Measurements from ENCODE around the gene SSH2.
"Not testable (repeated sequence)": the region's sequence is repeated elsewhere in the genome, so short reads cannot be mapped to it uniquely, and the experiment has no call there.

Gene SSH2

DNA sequence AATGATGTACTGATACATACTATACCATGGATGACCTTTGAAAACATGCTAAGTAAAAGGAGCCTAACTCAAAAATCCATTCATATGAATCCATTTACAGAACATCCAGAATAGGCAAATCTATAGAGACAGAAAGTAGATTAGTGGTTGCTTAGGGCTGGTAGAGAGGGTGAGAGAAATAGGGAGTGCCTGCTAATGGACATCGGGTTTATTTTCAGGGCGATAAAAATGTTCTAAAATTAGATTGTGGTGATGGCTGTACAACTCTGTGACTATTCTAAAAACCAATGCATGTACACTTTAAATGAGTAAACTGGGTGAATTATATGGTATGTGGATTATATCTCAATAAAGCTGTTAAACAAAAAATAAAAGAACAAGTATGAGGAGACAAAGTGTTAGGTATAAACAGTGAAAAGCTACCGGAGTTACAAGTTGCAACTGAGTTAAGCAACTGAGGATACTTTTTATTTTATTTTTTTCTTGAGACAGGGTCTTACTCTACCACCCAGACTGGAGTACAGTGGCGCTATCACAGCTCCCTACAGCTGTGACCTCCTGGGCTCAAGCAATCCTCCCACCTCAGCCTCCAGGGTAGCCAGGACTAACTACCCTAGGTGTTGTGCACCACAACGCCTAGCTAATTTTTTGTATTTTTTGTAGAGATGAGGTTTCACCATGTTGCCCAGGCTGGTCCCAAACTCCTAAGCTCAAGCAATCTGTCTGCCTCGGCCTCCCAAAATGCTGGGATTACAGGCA lies 231.8 kb downstream of the SSH2 start:
- DNase-seq: no peak

DNA sequence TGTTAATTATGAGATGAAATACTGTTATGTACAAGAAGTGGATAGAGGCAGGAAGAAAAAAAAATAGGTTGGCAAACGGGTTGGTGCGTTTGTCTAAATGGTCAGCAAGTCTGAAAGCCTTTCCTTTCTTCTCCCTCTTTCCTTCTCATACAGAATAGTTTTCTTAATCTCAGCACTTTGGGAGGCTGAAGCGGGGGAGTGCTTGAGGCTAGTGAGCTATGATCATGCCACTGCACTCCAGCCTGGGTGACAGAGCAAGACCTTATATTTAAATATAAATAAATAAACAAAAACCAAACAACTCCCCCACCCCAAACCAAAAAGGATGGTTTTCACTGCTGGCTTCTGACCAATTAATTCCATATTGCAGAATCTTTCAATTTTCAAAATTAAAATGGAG lies 232.7 kb downstream of the SSH2 start:
- no peak for DNase-seq

DNA sequence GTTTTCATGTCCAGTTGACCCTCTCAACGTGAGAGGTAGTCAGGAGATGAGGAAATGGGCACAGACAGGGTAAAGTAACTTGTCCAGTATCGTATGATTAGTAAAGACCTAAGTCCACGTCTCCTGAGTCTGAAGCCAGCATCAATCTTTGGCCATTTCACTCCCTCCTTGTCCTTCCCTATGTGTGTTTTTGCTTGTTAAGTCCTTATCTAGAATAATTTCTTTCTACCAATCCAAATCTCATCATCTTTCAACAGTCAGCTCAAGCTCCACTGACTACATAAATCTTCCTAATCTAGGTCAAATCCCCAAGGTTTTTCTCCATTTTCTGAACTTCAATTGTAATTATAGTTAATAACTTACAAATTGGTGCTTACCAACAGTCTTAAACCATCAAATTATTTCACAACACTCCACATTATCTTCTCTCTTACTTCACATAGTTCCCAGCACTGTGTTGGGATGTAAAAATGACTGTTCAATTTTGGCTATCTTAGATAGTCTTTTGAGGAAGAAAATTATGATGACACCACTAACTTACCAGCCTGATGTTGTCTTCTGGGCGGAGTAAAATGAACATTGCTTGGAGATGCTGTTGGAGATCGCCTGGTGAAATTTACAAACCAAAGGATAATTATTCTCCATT lies 235.0 kb downstream of the SSH2 start:
- DNase-seq: no peak

DNA sequence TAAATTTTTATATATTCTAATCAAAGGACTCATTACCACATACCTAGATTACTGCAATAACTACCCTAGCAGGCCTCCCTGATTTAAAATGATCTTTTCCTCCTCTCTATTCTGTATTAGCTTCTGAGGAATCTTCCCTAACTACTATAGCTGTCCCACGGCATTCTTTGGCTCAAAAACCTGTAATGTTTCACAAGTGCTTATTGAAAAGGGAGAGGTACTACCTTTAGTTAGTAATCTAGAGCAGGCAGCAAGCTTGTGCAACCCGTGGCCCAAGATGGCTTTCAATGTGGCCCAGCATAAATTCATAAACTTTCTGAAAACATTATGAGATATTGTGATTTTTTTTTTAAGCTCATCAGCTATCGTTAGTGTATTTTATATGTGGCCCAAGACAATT lies 236.3 kb downstream of the SSH2 start:
- DNase-seq: no peak

DNA sequence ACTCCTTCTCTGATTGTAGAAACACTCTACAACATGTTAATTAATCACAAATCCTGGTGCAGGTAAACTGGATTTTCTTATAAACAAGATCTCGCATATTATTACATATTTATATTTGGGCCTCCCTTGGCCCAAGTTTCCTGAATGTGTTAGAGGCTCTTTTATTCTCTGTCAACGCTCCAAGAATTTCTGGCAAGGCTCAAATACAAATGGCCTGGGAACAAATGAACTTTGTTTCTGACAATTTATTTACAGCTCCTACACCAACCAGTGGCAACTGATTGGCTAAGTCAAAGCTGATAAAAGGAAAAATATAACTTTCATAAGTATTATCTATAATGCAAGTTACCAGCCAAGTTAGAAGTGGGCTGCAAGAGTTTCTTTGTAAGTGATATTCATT lies 242.4 kb downstream of the SSH2 start:
- no peak for DNase-seq

DNA sequence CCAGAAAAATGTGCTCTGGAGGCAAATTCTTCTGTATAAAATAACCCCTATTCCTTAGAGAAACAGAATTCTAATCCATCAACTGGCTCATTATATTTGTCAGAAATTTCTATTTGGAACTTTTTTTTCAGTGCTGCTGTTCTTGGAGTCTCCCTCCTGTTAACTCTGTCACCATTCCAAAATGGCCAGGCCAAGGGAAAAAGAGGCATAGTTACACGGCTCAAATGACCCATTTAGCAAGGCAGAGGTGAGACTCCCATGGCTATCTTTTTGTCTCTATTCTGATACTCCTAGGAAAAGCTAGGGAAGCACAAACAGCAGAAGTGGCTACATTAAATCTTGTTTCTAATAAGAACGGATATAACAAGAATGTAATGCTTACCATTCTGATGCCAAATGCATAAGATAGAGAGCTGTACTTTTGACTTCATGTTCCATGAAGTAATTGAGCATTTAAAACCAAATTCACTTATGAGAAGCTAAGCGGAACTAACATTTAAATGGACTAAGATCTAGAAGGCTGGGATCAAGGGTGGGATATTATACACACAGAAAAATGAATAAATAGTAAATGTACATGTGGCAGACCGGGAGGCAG lies 242.9 kb downstream of the SSH2 start:
- DNase-seq: no peak

DNA sequence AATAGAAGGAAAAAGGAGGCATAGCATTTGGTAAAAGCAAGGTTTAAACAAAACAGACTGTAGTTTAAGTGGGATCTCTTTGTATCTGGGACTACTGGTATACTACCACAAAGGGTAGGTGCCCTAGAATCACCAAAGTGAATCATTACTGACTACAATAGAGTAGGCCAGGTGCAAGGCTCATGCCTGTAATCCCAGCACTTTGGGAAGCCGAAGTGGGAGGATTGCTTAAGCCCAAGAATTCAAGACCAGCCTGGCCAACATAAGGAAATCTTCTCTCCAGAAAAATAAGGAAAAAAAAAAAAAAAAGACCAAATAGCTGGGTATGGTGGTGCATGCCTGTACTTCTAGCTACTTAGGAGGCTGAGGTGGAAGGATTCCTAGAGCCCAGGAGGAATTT lies 246.5 kb downstream of the SSH2 start:
- no peak for DNase-seq

DNA sequence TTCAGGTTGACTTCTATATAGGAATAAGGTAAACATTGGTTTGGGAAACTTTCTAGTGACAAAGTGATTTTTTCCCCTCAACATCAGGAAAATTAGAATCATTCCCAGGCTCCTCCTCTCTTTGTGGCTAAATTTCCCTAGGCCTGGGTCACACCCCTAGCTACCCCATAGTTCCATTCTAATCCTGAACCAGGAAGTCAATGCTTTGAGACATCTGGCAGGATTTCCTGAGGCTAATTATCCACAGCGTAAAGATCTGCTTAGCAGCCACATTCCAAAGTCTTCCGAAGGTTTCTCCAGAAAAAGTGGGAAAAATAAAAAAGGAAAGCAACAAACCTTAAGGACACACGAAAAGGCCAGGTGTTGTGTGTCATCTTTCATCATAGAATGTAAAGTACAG lies 247.0 kb downstream of the SSH2 start:
- DNase-seq: no peak

DNA sequence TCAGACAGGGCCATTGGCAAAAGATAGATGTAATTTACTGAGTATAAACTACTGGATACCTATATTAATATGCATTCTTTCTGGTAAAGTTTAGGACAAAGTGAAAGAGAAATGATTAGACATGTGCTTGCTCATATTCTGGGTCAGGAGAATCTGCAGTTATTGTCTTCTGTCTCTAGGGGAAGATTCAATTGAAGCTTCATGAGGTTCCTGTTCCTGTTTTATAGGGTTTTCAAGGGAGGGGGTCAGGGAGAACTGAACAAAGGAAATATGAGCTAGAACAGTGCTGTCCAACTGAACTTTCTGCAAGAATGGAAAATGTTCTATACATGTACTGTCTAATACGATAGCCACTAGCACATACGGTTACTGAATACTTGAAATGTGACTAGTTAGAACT lies 248.0 kb downstream of the SSH2 start:
- DNase-seq: no peak

DNA sequence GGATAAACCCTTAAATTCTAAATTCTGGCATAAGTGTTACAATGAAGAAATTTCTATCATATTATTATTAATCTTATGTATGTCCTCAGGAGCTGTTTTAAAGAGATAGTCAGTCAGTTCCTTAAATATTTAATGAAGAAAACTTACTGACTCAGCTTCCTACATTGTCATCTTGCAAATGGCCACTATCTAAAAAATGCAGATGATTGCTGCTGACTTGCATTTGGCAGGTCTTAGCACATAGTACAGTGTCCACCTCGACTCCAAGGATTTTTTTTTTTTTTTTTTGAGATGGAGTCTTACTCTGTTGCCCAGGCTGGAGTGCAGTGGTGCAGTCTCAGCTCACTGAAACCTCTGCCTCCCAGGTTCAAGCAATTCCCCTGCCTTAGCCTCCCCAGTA lies 252.2 kb downstream of the SSH2 start:
- no peak for DNase-seq

DNA sequence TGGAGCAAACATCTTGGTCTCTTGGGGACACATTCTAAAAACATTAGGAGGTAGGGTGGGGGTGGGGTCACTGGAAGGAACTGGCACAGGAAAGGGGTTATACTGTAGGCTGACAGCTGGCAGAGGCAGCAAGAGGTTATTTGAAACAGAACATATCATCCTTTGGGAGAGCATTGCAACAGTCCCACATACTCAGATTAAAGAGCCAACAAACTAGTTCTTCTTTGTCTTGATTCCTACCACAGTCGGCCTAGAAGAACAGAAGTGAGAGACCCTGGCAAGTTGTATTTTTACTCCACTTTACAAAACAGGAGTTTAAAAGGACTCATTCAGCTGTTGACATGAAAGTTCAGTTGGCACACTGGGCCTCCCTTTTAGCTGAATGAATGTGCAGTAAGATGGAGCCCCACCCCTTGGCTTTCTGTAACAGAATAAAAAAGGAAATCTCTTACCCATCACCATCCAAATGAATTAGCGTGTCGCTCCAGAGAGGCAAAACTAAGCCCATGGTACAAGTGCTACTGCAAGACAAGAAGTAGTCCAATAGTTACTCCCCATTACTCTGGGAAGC lies 252.7 kb downstream of the SSH2 start:
- no peak for DNase-seq

DNA sequence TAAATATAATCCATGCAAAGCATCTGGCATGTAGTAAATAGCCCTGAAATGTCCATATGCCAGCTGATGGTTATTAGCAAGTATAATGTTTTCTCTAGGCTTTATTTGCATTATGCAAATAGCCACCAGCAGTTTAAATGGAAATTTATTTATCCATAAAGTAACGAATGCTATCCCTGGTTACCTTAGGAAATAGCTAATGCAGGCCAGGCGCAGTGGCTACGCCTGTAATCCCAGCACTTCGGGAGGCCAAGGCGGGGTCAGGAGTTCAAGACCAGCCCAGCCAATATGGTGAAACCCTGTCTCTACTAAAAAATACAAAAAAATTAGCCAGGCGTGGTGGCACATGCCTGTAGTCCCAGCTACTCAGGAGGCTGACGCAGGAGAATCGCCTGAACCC lies 254.1 kb downstream of the SSH2 start:
- not testable (repeated sequence) for DNase-seq

DNA sequence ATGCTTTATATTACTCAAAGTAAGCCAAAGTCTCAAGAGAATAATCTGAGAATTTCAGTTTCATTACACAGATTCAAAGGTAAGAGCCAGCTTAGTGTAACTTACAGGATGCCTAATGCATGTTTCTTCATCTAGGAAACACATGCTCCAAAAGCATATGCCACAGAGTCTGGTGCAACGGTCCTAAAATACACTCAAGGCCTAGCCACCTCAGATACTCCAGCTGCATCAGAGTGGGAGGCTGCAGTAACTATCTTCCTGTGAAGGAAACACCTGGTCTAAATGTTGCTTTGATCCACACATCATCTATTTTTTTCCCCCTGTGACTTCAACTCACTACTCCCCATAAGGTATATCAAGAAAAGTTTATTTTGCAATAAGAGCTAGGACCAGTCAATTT lies 255.7 kb downstream of the SSH2 start:
- DNase-seq: no peak

DNA sequence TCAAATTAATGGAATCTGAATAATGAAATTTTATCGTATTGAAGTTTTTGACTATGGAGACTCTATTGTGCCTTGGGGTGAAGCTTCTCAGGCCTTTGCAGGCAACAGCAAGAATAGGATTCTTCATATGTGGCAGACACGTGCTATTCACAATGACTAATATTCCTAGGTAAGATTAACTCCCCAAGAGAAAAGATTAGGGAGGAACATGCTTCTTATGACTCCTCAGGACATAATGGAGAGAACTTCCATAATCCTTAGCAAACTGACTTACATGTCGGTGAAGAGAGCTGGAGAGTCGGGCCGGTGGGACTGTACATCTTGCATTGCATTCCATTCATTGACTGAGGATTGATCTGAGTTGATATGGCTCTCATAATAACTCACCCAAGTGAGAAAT lies 258.4 kb downstream of the SSH2 start:
- no peak for DNase-seq

DNA sequence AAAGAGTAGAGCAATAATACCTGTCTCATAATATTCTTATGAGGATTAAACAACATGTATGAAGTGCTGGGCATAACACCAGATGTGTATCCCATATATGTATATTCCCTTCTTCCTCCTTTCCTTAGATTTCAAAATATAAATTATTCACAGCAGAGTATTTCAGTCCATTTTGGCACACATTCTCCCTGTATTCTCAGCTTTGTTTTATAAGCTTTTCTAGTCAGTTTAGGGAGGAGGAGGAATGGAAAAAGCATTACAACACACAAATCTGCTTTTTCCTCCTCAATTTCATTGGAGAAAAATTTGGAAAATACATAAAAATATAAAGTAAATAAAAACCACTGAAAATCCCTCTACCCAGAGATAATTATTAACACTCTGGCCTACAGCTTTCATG lies 260.8 kb downstream of the SSH2 start:
- DNase-seq: no peak

DNA sequence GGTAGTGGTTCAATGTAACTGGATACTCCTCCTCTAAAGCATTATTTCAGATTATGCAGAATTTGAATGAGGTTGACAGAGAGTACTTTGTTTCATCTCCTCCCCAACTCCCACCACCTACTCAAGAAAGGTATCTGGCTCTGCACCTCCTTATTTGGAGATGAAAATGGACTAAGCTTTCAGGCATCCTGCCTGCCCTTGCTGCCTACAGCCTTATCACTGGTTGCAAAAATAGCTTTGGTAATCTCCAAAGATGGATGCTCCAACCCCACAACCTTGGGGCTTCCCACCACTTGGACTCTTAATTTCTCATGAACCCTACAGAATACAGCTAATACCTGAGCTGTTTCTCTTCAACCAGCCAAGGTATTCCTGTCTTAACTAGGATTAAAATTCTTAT lies 262.1 kb downstream of the SSH2 start:
- DNase-seq: no peak

DNA sequence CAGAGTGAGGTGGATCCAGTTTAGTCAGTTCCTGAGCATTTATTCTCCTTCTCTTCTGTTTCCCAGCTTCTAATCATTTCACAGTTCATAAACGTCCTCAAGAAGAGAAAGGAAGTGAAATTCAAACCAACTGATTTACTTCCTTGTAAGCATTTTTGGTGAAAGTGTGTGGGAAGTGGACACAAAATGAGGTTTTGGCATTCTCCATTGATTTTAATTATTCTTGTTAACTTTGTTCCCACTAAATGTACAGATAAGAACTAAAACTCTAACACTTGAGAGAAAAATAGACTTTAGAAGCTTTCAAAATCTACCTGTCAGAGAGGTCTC lies 264.6 kb downstream of the SSH2 start:
- DNase-seq: no peak

DNA sequence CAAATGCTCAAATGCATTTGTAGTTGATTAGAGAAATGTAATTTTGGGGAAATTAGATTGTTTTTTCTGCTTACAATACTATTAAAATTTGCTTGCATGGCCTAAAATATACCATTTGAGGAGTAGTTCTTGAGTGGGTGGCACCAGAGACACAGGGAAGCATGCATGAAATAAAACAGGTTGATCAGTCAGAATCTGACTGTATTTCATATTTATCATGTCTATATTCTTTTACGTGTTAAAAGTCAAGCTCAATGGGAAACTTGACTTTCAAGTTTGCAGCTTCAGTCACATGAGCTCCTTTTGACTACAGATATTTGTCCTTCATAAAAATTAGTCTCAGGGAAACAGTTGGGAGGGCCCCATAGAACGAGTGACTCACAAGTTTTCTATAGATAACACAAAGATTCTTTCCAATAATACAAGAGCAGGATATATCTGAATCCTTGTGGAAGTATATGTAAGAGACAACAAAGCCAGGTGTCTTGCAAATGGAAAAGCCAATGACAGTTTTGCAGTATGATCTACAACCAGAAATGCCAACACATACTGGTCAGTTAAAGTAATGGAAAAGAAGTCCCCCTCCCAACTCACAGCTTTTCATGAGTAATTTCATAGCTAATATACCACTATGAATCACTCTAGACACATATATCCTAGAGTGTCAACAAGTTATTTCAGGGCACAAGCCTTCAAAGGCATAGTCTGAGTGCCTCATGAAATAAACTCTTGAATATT lies 265.1 kb downstream of the SSH2 start:
- peak; percentile 8 for DNase-seq

DNA sequence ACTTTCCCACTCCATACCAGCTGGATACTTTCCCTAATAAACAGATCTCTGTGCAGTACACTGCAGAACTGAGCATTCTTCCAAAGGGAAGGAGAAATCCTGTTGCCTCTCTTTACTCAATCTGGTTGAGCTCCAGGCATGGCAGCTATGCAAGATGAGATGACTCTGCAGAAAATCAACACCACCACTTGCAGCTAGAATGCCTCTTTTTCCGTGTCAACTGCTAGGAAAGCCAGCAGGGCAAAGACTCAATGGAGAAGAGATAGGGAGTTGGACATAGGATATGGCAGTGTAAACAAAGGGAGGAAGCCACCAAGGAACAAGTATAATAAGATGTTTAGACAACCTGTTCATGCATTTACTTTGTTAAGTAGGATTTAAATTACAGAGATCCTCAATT lies 266.9 kb downstream of the SSH2 start:
- DNase-seq: no peak

DNA sequence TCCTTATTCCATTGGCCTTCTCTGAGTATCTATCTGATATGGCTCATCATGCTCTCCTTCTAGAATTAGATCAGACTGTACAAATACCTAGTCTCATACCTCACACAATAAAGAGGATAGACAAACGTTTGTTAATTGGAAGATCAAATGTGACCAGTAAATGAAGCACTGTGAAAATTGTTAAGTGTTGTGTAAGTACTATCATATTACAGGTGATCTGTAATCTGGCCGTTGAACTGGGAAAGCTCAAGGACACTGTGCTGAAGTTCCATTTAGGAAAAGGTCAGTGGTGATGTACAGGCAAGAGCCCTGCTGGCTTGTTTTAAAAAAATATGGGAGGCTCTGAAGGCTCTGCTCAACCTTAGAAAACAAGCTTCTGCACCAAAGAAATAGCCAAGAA lies 268.8 kb downstream of the SSH2 start:
- no peak for DNase-seq

DNA sequence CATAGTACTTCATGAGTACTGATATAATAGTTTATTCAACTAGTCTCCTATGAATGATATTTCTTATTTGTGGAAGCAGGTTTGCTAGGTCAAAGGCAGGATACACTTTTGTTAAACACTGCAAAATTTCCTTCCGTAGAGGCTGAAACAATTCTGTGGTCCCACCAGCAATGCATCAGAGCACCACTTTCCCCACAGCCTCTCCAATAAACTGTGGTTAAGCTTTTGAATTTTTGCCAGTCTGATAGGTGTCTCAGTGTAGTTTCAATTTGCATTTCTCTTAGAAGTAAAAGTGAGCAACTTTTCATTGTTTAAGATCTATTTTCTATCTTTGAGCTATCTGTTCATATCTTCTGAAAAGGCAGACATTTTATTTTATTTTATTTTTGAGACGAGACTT lies 270.9 kb downstream of the SSH2 start:
- peak; percentile 19 for DNase-seq

DNA sequence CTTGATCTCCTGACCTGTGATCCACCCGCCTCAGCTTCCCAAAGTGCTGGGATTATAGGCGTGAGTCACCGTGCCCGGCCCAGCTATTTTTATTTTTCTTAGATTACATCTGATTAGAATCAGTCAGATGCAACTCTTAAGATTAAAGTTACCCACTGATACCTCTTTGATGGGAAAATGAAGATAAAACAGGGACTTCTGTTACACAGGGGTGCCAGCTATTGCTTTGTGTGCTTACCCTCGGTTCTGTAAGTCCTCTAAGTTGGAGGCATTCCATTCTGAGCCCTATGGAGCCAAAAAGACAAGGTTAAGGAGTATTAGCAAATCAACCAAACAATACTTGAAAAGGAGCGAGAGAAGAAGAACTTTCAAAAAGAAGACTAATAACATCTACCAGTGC lies 274.7 kb downstream of the SSH2 start:
- DNase-seq: no peak

DNA sequence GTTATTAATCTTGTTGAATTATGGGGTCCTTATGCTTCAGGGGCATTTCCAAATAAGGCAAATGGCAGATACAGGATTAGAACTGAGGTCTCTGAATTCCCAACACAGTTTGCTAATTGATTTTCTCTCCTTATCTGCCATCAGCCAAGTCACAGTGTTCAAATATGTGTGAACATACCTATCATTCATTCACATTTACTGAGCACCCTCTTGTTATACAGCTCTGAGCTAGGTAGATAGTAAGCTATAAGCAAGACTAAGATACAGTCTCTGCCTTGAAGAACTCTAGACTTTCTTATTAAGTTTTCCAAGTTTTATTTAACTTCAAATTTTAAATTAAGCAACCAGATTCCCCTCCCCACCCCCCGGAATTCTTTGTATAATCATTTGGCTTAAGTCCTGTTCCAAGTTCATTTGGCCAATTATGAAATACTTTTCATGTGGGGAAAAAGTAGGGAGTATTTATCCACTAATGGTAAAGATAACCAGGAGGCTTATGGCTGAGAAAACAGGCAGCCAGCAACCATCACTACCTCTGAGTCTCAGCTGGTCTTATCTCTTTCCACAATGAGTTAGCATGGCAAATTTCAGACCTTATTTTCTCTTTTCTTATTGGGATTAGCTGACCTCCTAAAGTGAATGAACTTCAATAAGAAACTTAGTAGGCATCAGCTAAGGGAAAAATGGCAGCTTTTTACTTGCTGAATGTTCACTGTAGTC lies 275.9 kb downstream of the SSH2 start:
- DNase-seq: no peak

All from stimulated activated CD4-positive, alpha-beta T cell treated with anti-CD3 and anti-CD28 coated beads, Interleukin-4, amount 100 ng/mL, for 24 hours (primary cell).